HG02981 (cell line): ENCODE data around the gene OR10H5.
"Not testable (repeated sequence)": the region's sequence is repeated elsewhere in the genome, so short reads cannot be mapped to it uniquely, and the experiment has no call there.

Experiments
- ATAC-seq: cut with Tn5 transposase; IDR thresholded peaks from one replicate; pipeline ENCODE4 v1.9.1; 2021; ENCODE audit warnings: mild to moderate bottlenecking, moderate library complexity; ENCODE audit not compliant: unreplicated experiment

Gene OR10H5

GRCh38 chr19:15787611-15788155, at the start of gene OR10H5:
Gene OR10H5 (plus strand): TSS chr19:15787661. CDS start chr19:15794049, 6,388 bp downstream.
- ATAC-seq, result no peak

GRCh38 chr19:15737722-15738121, 49.7 kb upstream of the OR10H5 start, which contains the start of gene OR10H3:
Gene OR10H3 (plus strand): TSS chr19:15737985. CDS start chr19:15741393, 3,408 bp downstream.
- no peak for ATAC-seq

DNA sequence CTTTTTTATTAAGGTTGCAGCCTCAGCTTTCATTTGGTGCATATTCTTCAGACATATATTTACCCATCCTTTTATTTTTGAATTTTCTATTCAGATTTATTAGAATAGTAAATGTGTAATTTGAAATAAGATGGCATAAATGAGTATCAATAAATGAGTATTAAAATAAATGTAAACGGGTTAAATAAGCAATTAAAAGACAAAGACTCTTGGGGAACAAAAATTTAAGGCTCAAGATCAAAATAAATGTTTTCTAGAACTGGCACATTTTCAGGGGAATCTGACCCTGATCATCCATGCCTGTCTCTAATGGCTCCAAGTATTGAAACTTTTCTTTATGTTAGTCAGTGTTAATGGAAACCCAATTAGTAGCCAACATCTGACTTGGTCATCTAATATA, 46.7 kb upstream of the OR10H5 start:
- ATAC-seq, result no peak

GRCh38 chr19:15748239-15748638, 39.2 kb upstream of the OR10H5 start:
- ATAC-seq, result no peak

- ATAC-seq, result no peak
Measured at GRCh38 chr19:15758379-15758778, 29.1 kb upstream of the OR10H5 start.

DNA sequence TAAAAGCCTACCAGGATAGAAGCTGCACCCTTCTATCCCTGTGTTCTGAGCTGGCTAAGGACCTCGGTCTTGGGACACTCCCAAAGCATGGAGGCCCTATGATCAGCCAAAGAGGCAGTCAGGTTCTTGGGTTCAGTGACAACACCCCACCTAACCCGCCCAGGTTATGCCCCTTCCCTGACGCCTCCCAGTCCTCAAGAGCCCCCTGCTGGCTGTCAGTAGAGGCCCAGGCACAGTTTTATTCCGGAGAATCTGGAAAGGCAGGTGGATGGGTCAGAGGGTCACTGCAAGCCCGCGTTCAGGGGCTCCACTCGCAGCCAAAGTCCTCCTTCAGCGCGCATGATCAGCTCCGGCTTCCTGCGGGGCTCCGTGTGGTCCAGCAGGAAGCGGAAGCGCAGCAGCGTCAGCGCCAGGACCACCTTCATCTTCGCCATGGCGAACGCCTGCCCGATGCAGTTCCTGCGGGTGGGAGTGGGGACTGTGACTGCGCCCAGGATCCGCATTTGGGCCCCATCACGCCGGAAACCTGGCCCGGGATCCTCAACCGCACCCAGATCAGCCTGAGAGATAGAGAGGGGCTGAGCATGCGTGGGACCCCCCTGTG, 27.4 kb upstream of the OR10H5 start:
- no peak for ATAC-seq

- ATAC-seq, result no peak
Measured at GRCh38 chr19:15769586-15769985, 17.9 kb upstream of the OR10H5 start.

- not testable (repeated sequence) for ATAC-seq
Measured at GRCh38 chr19:15774159-15774558, 13.3 kb upstream of the OR10H5 start.

GRCh38 chr19:15775249-15775648, 12.2 kb upstream of the OR10H5 start:
- no peak for ATAC-seq

DNA sequence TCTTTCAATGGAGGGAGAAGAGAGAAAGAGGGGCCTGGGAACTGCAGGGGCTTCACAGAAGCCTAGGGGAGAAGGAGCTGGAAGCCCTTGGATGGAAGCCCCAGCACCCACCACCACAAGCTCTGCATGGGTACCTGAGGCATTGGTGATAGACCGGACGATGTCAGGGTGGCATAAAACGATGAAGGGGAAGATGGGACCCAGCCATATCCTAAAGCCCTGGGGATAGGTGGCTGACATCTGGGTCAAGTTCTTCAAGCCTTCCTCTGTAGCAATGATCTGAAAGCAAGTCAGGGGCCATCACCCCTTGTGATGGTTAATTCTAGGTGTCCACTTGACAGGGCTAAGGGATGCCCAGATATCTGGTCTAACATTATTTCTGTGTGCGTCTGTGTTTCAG, 11.2 kb upstream of the OR10H5 start:
- ATAC-seq, result no peak

- no peak for ATAC-seq
Measured at GRCh38 chr19:15776991-15777970, 10.2 kb upstream of the OR10H5 start.

DNA sequence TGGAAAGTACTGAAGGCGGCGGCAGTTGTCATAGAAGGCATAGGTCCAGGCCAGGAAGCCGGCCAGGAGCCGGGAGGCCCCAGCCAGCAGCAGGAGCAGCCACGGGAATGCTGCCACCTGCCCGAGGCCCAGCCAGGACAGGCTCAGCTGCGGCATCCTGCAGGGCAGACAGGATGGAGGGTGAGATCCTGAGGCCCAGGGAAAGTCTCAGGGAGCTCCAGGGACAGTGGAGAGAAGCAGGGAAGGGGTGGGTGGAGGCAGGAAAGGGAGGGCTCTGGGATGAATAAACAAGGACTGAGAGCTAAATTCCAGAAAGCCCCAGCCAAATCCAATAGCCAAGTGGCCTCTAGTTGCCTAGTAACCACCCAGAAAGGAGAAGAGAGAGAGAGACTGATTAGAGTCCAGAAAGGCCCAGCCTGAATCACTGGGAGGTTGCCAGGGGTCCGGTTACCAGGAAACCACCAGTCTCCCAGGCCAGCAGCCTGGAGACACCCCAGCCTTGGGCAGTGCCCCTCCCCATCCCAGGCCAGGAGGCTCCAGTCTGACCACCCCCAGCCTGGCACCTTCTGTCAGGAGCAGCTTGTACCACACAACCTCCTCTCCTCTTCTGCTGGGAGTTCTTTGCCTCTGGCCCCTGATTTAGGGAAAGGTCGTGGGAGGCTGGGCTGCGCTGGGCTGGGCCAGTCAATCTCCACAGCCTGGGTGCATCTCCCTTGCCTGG, 7.5 kb upstream of the OR10H5 start:
- ATAC-seq, result no peak

GRCh38 chr19:15780610-15781418, 6.6 kb upstream of the OR10H5 start:
- ATAC-seq, result no peak

GRCh38 chr19:15781661-15782060, 5.8 kb upstream of the OR10H5 start:
- ATAC-seq, result no peak

- no peak for ATAC-seq
Measured at GRCh38 chr19:15782211-15782610, 5.2 kb upstream of the OR10H5 start.

- ATAC-seq, result not testable (repeated sequence)
Measured at GRCh38 chr19:15782896-15783295, 4.6 kb upstream of the OR10H5 start.

- no peak for ATAC-seq
Measured at GRCh38 chr19:15788594-15789270, 1.3 kb downstream of the OR10H5 start.

DNA sequence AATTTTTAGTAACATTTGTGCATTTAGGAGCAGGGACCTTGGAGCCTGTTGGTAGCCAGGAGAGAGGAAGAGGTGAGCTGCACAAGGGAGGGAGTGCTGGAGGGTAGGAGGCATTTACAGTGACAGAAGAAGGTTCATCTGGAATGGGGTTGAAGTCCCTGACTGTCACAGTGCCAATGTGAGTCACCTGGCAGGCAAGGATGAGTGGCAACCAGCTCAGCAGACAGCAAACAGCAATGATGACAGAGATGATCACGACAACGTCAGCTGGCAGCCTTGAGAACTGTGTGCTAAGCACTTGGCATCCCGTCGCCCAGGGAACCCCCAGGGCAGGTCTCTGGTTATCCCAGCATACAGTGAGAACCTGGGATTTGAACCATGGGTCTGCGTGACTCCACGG, 2.6 kb downstream of the OR10H5 start:
- ATAC-seq, result no peak

DNA sequence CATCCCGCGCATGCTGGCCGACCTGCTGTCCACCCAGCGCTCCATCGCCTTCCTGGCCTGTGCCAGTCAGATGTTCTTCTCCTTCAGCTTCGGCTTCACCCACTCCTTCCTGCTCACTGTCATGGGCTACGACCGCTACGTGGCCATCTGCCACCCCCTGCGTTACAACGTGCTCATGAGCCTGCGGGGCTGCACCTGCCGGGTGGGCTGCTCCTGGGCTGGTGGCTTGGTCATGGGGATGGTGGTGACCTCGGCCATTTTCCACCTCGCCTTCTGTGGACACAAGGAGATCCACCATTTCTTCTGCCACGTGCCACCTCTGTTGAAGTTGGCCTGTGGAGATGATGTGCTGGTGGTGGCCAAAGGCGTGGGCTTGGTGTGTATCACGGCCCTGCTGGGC, 6.8 kb downstream of the OR10H5 start:
- not testable (repeated sequence) for ATAC-seq

DNA sequence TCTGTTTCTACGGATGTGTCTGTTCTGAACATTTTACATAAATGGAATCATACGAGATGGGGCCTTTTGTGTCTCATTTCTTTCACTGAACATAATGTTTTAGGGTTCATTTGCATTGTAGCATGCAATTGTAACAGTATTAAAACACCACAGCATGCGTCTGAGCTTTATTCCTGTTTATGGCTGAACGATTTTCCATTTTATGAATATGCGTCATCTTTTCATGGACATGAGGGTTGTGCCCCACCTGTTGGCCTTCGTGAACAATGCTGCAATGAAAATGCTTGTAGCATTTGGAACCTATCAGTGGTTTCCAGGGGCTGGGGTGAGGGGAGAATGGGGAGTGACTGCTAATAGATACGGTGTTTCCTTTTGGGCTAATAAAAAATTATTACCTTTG, 22.9 kb downstream of the OR10H5 start:
- ATAC-seq, result no peak
